GM19467 (cell line): Measurements from ENCODE around the gene SLC17A7.
"Not testable (repeated sequence)": the region's sequence is repeated elsewhere in the genome, so short reads cannot be mapped to it uniquely, and the experiment has no call there.

Experiments used
- ATAC-seq: cut with Tn5 transposase; IDR thresholded peaks from one replicate; pipeline ENCODE4 v1.9.1; 2021; ENCODE audit warnings: mild to moderate bottlenecking, moderate library complexity; ENCODE audit not compliant: unreplicated experiment

SLC17A7 gene

DNA sequence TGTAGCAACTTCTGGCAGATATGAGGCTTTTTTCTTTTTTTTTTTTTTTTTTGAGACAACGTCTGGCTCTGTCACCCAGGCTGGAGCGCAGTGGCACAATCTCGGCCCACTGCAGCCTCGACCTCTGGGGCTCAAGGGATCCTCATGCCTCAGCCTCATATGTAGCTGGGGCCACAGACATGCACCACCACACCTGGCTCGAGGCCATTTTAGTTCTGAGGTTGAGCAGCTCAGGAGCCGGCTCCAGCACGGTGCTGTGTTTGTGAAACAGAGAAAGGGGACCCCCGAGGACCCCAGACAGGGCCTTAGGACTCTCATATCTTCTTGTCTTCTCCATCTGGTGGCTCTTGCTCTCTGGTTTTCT is 29.3 kb upstream of the SLC17A7 start:
- no peak for ATAC-seq

DNA sequence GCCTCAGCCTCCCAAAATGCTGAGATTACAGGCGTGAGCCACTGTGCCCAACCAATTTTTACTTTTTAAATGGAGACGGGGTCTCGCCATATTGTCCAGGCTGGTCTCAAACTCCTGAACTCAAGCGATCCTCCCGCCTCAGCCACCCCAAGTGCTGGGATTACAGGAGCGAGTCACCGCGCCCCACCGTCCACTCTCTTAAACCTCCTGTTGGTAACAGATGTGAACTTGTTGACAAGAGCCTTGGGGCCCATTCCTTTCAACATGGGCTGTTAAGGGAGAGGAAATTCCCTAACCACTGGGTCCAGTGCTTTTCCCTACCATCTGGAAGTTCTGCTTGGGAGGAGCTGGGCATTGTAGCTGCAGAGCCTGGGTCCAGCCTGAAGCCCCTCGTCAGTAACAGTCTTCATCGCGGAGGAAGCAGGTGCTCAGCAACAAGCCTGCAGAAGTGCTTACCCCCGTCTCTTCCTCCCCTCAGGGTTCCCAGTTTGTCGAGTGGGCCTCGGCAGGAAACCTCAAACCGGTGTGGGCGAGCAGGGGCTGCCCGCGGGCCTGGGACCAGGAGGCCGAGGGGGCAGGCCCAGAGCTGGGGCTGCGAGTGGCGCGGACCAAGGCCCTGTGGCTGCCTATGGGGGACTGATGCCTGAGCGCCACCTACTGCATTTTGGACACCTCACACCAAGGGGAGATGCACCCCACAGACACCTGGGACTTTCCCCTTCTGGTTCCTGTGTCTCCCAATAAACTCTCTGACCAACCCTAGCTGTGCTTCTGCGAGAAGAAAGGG is 28.7 kb upstream of the SLC17A7 start:
- ATAC-seq = peak; percentile 50

GRCh38 chr19:49468746-49469447 is 27.6 kb upstream of the SLC17A7 start:
- ATAC-seq = peak; percentile 52

DNA sequence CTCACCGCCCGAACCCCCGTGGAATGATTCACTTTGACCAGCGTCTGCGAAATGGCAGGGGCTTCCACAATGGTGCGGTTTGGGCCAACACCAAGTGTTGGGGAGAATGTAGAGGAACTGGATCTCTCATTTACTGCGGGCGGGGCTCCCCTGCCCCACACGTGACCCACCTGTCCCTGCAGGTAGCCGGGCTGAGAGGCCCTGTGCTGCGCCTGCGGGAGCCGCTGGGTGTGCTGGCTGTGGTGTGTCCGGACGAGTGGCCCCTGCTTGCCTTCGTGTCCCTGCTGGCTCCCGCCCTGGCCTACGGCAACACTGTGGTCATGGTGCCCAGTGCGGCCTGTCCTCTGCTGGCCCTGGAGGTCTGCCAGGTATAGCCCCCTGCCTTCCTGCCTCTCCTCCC is 26.9 kb upstream of the SLC17A7 start:
- no peak for ATAC-seq

DNA sequence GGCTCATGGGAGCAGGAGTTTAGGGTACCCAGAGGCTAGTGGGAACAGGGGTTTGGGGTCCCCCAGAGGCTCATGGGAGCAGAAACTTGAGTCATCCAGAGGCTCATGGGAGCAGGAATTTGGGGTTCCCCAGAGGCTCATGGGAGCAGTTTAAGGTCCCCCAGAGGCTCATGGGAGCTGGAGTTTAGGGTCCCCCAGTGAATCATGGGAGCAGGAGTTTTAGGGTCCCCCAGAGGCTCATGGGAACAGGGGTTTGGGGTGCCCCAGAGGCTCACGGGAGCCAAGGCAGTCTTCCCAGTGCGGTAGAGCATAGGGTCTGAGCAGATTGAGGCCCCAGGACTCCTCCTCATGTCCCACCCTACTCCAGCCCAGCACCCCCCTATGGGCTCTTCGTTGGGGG is 24.0 kb upstream of the SLC17A7 start:
- ATAC-seq = no peak

- ATAC-seq = no peak
These were observed 22.8 kb upstream of the SLC17A7 start for GRCh38 chr19:49463960-49464740.

DNA sequence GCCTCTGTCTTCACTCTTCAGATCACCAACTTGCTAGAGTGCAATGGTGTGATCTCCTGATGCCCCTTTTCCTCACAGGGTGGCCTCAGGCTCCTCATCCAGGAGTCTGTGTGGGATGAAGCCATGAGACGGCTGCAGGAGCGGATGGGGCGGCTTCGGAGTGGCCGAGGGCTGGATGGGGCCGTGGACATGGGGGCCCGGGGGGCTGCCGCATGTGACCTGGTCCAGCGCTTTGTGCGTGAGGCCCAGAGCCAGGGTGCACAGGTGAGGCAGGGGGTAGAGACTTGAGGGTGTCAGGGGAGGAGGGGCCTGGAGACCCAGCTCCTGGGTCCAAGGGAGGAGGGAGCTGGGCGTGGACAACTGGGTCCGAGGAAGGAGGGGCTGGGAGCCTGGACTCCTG is 21.2 kb upstream of the SLC17A7 start:
- no peak for ATAC-seq

GRCh38 chr19:49461656-49462055 is 20.3 kb upstream of the SLC17A7 start:
- no peak for ATAC-seq

DNA sequence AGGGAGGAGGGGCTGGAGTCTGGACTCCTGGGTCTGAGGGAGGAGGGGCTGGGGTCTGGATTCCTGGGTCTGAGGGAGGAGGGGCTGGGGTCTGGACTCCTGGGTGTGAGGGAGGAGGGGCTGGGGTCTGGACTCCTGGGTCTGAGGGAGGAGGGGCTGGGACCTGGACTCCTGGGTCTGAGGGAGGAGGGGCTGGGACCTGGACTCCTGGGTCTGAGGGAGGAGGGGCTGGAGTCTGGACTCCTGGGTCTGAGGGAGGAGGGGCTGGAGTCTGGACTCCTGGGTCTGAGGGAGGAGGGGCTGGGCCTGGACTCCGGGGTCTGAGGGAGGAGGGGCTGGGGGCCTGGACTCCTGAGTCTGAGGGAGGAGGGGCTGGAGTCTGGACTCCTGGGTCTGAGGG is 19.8 kb upstream of the SLC17A7 start:
- not testable (repeated sequence) for ATAC-seq

DNA sequence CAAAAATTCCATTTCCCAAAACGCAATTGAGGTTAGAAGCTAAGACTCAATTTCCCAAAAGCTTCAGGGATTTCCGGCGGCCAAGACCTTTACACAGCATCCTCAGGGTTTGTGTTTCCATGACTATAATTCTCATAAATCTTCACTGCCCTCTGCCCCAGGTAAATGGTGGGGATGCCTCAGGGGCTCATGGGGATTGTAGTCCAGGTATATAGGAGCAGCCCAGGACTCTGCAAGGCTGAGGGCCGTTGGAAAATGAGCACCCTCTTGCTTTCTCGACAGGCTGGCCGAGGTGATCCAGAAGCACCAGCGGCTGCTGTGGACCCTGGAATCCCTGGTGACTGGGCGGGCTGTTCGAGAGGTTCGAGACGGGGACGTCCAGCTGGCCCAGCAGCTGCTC is 18.1 kb upstream of the SLC17A7 start:
- ATAC-seq = no peak

GRCh38 chr19:49458567-49458903 is 17.2 kb upstream of the SLC17A7 start:
- ATAC-seq = no peak

DNA sequence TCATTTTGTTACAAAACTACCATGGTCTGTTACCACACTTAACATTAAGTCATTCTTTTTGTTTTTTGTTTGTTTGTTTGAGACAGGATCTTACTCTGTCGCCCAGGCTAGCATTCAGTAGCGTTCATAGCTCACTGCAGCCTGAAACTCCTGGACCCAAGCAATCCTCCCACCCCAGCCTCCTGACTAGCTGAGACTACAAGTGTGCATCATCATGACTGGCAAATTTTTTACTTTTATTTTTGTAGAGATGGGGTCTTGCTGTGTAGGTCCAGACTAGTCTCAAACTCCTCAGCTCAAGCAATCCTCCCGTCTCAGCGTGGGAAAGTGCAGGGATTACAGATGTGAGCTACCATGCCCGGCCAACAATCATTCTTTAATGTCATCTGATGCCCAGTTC is 15.0 kb upstream of the SLC17A7 start:
- ATAC-seq = no peak

DNA sequence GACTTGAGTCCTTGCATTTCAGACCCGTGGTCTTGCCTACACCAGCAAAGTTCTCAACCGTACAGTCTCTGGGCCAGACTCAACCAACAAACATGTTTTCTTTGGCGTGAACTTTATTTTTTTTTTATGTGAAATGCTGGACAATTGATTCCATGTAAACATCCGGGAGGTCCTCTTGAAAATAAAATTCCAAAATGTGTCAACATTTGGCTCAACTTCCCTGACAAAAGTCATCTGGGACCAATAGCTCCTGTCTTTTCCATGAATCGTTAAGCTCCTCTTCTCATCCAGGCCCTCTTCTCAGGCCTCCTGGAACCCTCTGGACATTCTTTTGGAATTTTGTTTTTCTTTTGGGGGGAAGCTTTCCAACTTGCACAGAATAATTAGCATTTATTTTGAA is 14.4 kb upstream of the SLC17A7 start:
- ATAC-seq = no peak

DNA sequence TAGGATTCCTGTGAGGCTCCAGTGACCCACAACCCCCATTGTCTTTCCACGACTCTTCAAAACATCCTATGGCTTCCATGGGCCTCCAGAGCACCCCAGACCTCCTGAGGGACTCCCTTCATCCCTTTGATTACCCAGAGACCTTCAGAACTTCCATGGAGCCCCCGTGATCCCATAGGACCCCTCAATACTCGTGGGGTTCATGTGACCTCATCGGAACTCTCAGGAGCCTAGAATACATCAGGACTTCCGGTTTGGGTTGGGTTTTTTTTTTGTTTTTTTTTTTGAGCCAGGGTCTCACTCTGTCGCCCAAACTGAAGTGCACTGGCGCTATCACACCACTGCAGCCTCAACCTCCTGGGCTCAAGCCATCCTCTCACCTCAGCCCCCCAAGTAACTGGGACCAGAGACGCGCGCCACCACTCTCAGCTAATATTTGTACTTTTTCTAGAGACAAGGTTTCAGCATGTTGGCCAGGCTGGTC is 12.5 kb upstream of the SLC17A7 start:
- no peak for ATAC-seq

GRCh38 chr19:49453013-49453756 is 11.9 kb upstream of the SLC17A7 start, which contains the start of gene ALDH16A1:
Gene ALDH16A1, plus strand, starts transcription at chr19:49453225. Its CDS starts 107 bp downstream, at chr19:49453332.
- ATAC-seq = peak; percentile 79

DNA sequence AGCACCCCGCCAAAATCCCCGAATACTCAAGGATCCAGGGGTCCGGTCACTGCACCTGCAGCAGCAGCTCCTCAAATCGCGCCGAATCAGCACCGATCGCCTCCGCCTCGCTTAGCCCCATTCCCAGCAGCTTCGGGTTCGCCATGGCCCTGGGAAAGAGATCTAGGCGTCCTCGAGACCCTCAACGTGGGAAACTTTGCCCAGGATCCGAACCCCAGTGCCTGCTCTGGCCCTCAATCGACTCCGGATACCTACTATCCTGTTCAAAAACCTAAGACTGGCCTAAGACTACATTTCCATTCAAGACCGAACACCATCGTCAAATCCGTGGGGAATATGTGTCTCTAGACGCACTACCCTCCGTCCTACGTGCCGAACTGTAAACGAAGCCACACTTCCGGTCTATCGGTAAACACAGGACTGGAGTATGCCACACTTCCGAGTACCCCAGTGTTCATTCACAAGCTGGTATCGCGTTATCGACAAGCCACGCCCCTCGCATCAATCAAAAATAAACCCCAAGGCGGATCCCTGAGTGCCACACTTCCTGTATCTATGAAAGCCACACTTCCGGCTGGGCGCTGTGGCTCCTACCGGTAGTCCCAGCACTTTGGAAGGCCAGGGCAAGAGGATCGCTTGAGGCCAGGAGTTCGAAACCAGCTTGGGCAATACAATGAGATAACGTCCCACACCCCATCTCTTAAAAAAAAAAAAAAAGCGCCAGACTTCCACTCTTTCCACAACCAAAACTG is 10.3 kb upstream of the SLC17A7 start, which contains the start of gene PIH1D1:
PIH1D1 (minus strand) TSS at position 385 of the 752 bp plus-strand sequence; CDS start at position 145, 240 bp downstream.
- ATAC-seq = peak; percentile 56

GRCh38 chr19:49450405-49450804 is 9.1 kb upstream of the SLC17A7 start:
- no peak for ATAC-seq

DNA sequence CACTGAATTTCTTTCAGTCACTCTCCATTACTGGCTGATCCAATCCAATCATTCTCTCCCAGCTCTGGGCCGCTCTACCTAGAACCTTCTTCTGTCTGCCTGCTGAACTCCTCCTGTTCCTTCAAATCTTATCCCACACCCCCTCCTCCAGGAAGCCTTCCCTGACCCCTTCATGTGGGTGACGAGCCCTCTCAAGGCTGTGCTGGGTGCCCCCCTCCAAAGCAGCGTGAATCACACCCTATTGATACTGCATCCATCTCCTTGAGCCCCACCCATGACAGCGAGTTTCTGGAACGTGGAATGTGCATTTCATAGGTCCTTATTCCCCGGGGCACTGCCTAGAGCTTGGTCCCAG is 7.1 kb upstream of the SLC17A7 start:
- no peak for ATAC-seq

DNA sequence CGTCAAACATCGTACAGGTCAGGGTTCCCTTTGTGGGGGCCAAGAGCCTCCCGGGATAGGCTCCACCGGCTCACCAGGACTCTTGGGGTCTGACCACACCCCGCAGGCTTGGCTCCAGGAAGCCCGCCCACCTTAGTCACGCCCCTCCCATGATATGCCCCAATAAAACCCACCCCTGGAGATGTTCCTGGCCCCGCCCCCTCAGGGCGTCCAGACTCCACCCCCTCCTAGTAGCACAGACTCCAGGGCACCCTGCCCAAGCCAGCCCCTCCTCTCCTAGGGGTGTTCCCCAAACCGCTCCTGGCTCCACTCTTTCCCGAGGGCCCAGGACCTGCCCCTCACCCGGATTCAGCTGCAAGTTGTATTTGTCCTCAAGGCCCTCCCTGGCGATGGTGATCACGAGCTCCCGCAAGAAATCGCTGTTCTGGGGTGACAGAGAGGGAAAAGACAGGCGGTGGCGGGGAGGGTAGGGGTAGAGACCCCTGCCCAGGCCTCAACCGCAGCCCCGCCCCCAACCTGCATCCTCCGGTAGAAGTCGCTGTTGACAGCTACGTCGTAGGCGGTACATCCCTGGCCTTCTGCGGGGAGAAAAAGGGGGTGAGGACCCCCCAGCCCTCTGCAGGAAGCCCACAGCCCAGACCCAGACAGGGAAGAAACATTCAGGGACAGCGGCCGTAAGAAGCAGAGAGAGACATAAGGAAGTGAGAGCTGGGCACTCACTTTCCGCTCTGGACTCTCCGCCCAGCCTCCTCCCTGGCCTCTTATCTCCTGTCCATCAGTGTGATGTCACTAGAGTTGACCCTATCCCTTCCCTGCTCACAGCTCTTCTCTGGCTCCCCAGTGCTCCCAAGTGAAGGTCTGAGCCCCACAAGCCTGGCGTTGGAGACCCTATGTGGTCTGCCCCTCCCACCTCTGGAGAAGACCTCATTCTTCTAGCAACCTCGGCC is 6.4 kb upstream of the SLC17A7 start:
- no peak for ATAC-seq
